Fibroblast of the aortic adventitia (primary cell): ENCODE measurements around the gene FNIP2. TPM values are rescaled to one million over a fixed set of nuclear protein-coding genes. Genes with fewer than 3 reads are reported as not detected.
"Not testable (repeated sequence)": the region's sequence is repeated elsewhere in the genome, so short reads cannot be mapped to it uniquely, and the experiment has no call there.

ENCODE experiments used
- DNase-seq: peaks from one replicate; pipeline ENCODE4 v3.0.0-alpha.2; 2010; ENCODE audit warnings: low read depth
- H3K4me3 ChIP-seq: 2 replicates; pipeline ENCODE4 v1.5.1; 2011; ENCODE audit warnings: low read depth, mild to moderate bottlenecking, control low read depth, low read length, moderate library complexity
- CTCF ChIP-seq: IDR thresholded peaks from 2 replicates; pipeline ENCODE4 v1.5.1; 2011; ENCODE audit warnings: mild to moderate bottlenecking, low read length, control low read depth, inconsistent platforms; ENCODE audit not compliant: insufficient read depth
- total RNA-seq: library from RNA; depleted of rRNA; stranded (reverse); fragments of >200 nt; gene quantifications from 2 replicates; pipeline ENCODE4 v1.2.3, GENCODE V29; 2012; ENCODE audit warnings: low replicate concordance

FNIP2 gene
- total RNA-seq, 1 donor: 34.3 TPM

DNA sequence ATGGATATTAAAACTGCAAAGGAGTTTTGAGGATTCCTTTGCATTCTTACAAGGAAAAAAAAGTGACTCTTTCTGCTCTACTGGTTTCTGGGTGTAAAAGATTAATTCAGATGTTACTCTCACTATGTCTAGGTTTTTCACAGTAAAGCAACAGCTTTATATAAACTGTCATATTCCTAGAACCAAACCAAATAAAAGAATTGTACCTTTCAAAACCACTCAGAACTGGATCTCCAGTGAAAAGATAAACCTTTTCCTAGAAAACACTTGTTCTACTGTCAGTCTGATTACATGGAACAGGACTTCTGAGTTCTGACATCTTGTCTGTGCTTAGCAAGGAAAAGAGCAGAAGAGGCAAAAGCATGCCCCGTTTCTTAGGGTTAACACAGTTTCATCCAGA lies 40.6 kb upstream of the FNIP2 start:
- no peak overlapping the region for H3K4me3 ChIP-seq
- no peak for TF ChIP-seq CTCF
- no peak for DNase-seq

- no peak overlapping the region for H3K4me3 ChIP-seq
- peak; percentile 80 for DNase-seq
- peak; percentile 94 for TF ChIP-seq CTCF
Observed at GRCh38 chr4:158729716-158730559, 38.9 kb upstream of the FNIP2 start.

GRCh38 chr4:158738866-158739265 lies 30.0 kb upstream of the FNIP2 start:
- TF ChIP-seq CTCF: no peak

GRCh38 chr4:158739600-158739999 lies 29.2 kb upstream of the FNIP2 start:
- H3K4me3 ChIP-seq: no peak overlapping the region
- no peak for TF ChIP-seq CTCF
- DNase-seq: no peak

More at GRCh38 chr4:158738866-158739265, 30.0 kb upstream of the FNIP2 start:
- DNase-seq: no peak
- H3K4me3 ChIP-seq: no peak overlapping the region

GRCh38 chr4:158741326-158742021 lies 27.4 kb upstream of the FNIP2 start:
- no peak for DNase-seq
- TF ChIP-seq CTCF: no peak
- H3K4me3 ChIP-seq: no peak overlapping the region

DNA sequence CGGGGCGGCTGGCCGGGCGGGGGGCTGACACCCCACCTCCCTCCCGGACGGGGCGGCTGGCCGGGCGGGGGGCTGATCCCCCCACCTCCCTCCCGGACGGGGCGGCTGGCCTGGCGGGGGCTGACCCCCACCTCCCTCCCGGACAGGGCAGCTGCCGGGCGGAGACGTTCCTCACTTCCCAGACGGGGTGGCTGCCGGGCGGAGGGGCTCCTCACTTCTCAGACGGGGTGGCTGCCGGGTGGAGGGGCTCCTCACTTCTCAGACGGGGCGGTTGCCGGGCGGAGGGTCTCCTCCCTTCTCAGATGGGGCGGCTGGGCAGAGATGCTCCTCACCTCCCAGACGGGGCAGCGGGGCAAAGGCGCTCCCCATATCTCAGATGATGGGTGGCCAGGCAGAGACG lies 22.3 kb upstream of the FNIP2 start:
- not testable (repeated sequence) for DNase-seq, H3K4me3 ChIP-seq

- TF ChIP-seq CTCF: no peak
- H3K4me3 ChIP-seq: no peak overlapping the region
- DNase-seq: peak; percentile 86
Observed at GRCh38 chr4:158750379-158750778, 18.4 kb upstream of the FNIP2 start.
